Posterior cingulate gyrus (tissue), 11 donors: ENCODE results near the gene ELMO1.

Experiments used
- DNase-seq, 10 donors: peaks; one replicate each; pipeline versions ENCODE4 v3.0.0 to v3.0.0-alpha.2; 2020 to 2021; ENCODE audit warnings: mixed read lengths in 3 of 10
- intact Hi-C: fragments of 100-400 bp; cut with DNase I; formaldehyde crosslinking; loops from one replicate; pipeline ENCODE4 v1.15.1; 2023

ELMO1 gene

DNA sequence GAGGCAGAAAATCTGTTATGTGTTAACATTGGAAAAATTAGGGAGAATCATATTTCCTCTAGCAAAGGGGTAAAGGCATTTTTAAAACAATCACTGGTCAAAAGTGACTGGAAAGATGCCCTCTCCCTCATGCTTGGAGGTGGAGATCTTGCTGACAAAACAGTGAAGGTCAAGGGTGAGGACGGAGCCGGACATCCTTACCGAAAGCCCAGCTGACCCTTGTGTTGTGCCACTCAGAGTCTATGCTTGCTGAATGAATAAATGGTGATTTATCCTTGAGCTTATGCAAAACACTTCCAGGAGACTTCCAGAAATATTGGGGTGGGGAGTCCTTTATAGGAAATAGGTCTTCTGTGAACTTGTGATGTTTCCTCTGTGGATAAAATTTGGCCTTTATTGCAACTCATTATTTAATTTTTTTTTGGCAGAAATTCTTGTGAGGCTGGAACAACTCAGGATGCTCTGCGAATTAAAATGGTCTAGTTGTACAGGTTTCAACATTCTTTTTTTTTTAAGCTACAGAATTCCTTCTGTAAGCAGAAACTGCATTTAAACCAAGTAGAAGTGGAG is 28.3 kb upstream of the ELMO1 start:
- no peak for DNase-seq

DNA sequence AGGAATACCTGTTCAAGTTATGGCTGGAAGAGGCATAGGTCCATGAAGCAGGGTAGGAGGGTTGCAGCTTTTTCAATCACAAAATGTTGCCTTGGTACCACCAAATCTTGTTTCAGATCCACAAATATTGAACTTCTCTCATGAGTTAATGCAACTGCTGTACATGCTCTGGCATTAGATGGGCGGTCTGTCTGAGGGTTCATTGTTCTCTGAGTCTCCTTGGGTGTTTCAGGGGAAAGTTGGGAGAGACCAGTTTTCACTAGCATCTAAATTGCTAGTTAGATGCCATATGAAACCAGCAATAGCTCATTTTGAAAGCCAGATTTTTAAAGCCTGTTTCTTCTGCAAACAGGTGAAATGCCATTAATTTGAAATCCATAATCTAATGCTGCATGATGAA is 27.8 kb upstream of the ELMO1 start:
- DNase-seq = peak in 1 of 10 donors; percentile 24

More for the DNA sequence above, 28.3 kb upstream of the ELMO1 start:
- intact Hi-C loops = no loop called here

DNA sequence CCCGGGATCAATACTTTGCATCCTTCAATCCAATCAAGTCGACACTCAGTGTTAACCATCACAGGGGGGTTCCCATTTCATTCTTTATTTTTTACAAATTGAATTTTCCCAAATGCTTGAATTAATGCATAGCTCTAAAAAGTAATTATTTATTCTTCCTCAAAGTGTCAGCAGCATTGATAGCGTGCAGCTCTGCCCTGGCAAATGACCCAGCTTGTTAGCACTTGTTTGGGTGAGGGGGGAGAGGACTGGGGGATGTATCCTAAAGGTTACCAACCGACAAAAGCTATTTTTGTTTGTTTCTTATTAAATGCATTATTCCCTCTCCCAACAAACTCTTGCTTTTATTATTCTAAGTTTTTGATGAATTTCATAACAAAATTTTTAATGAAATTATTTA is 27.0 kb upstream of the ELMO1 start:
- DNase-seq = no peak
- intact Hi-C loops = no loop called here

More for the DNA sequence above, 27.8 kb upstream of the ELMO1 start:
- intact Hi-C loops = no loop called here

DNA sequence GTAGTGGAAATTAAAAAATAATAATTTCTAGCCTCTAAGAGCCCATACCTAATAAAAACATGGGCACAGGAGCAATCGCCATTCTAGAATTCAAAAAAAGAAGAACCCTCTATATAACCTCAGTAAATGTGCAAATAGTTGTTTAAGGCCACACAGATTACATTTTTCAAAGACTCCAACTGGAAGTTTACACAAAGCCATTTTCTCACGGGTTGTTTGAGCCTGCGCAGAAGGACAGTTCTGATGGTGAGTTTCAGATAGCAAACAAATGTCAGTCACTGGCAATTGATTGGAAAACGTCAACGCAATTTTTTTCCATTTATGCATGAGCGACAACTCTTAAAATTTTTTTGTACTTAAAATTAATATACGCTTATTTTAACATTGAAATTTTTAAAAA is 23.0 kb upstream of the ELMO1 start:
- DNase-seq = no peak
- intact Hi-C loops = no loop called here

DNA sequence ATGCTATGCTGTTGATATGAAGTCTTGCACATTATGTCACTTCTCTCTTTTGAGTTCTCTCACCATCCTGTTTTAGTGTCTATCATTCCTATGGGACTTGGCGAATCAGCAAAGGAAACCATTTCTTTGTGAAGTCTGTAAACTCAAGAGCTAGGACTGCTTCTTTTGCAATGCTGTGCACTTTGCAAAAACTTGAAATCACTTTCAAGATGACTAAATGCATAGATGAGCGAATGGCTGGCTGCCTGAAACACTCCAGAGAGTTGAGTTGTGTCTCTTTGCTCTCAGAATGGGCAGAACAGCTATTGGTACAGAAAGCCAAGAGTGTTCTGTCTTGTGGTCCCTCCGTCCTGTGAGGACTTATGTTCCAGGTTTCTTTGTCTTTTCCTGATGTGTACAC is 18.3 kb upstream of the ELMO1 start:
- DNase-seq = no peak
- intact Hi-C loops = no loop called here

- DNase-seq = no peak
Observed at GRCh38 chr7:37462138-37462537, 13.5 kb upstream of the ELMO1 start.

DNA sequence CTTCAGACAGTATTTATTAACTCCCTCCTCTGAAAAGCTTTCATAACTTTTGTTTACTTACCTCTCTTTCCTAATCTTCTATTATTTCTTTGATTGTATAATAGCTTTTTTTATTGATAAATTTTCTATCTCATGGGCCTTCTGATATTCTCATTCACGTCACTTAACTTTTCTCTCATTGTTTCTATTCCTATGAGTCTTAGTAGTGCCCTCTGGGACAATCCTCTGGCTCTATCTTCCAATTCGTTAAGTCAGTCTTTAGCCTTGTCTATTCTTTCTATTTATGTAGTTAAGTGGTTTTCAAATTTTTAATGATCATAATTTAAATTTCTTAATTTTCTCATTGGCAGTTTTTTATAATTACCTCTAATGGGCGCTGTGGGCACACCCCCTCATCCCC is 6.4 kb upstream of the ELMO1 start:
- intact Hi-C loops = no loop called here
- no peak for DNase-seq

More at GRCh38 chr7:37462138-37462537, 13.5 kb upstream of the ELMO1 start:
- intact Hi-C loops = no loop called here

DNA sequence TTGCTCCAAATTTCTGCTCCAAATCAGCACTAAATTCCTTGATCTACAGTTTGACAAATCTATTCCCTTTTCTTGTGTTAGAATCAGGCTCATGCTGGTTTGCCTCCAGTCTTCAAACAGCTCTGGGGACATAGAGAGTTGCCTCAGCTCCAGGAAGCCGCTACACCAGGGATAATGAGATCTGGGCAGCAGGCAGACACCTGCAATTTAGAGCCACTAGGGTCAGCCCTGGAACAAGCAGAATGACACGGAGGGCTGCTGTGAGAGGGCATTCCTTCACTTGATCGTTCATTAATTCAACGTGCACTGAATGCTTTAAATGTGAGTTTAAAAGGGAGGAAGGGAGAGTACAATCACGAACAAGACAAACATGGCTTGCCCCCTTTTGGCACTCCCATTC is 3.7 kb upstream of the ELMO1 start:
- no peak for DNase-seq
- intact Hi-C loops = loop anchor here (5.0 kb wide), 2 partner anchors 55 to 245 kb away; no protein-coding TSS in a partner anchor

GRCh38 chr7:37450035-37450434 is 1.4 kb upstream of the ELMO1 start:
- DNase-seq = no peak

DNA sequence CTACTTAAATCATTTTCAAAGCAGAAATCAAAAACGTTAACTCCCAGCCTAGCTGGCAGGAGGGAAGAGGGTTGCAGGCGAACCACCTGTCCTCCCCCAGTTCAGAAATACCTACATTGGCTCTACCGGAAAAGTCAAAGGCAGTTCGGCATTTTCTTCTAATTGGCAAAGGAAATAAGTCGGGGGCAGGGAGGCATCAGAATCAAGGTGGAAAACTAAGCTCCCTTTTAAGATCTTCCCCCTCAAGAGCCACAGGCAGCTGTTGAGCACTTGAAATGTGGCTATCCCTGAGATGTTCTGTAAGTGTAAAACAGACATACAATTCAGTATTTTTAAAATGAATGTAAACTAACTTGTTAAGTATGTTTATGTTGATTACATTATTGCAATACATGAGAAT is 957 bp upstream of the ELMO1 start:
- no peak for DNase-seq
- intact Hi-C loops = loop anchor here (2.0 to 10.0 kb wide), 5 partner anchors 33 to 385 kb away; no protein-coding TSS in a partner anchor

More at GRCh38 chr7:37450035-37450434, 1.4 kb upstream of the ELMO1 start:
- intact Hi-C loops = loop anchor here (5.0 kb wide), 2 partner anchors 57 to 243 kb away; no protein-coding TSS in a partner anchor

DNA sequence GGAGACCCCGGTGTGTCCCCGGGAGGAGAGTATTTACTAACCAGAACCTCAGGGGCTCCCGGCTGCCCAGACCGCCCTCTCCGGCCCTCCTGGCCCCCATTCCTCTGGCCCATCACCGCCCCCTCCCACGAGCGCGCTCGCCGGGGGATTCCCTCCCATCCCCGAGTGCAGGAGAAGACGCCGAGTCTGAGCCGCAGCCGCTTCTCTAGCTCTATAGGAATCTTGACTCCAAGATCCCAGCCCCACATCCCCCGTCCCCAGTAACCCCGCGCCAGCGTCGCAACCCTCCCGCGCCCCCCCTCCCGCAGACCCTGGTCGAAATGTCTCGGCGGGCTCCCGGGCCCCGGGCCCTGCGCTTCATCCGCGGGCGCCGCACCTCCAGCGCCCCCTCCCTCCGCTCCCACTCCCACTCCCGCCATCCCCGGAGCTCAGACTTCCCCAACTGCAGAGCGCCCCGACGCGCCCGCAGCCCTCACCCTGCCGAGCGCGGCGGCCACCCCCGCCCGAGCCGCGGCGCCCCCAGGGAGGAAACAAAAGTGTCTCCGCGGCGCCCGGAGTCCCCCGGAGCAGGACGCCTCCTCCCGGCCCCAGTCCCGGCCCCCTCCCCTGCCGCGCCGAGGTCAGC is 541 bp downstream of the ELMO1 start:
- peak in 4 of 10 donors; percentile 7 to 88 (median 32) for DNase-seq
- intact Hi-C loops = loop anchor here (2.0 to 10.0 kb wide), 3 partner anchors 34 to 387 kb away; no protein-coding TSS in a partner anchor

DNA sequence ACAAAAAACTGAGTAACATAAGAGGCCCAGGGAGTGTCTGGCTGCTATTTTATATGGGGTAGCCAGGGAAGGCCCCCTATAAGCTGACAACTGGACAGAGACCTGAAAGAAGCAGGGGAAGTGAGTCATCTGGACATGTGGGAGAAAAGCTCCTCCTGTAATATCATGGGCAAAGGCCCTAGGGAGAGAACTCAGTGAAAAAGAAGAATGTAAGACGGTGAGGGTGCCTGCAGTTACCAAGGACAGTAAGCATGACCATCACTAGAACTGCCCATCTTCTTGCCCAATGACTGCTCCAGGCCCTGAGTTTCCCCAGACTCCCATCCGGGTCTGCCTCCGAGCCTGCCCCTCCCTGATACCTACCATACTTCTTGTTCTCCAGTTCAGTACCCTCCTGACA is 2.3 kb downstream of the ELMO1 start:
- no peak for DNase-seq
- intact Hi-C loops = loop anchor here (5.0 to 10.0 kb wide), 2 partner anchors 36 to 388 kb away; no protein-coding TSS in a partner anchor

DNA sequence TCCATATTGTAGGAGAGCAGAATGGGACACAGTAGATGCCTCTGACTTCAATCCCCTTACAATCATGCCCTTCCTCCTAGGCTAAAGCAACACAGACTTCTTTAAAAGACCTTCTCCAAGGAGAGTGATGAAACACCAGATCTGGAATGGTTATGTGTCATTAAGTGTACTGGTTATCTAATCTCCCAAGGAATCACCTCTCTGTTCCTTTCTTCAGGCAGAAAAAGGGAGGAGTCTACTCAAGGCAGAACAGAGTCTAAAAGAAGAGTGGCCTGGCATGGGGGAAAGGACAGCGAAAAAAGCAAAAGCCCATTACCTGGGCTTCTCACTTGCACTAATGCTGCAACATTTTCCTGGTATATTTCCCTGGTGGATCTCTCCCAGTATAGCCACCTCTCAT is 2.9 kb downstream of the ELMO1 start:
- intact Hi-C loops = loop anchor here (5.0 to 10.0 kb wide), 2 partner anchors 37 to 389 kb away; no protein-coding TSS in a partner anchor
- DNase-seq = no peak

- no peak for DNase-seq
- intact Hi-C loops = loop anchor here (5.0 to 10.0 kb wide), 2 partner anchors 37 to 390 kb away; no protein-coding TSS in a partner anchor
Observed at GRCh38 chr7:37445064-37445723, 3.5 kb downstream of the ELMO1 start.

- intact Hi-C loops = loop anchor here (10.0 kb wide), 1 partner anchor 391 kb away; no protein-coding TSS in a partner anchor
Observed at GRCh38 chr7:37443627-37444026, 5.0 kb downstream of the ELMO1 start.

GRCh38 chr7:37442268-37442667 is 6.4 kb downstream of the ELMO1 start:
- no peak for DNase-seq
- intact Hi-C loops = loop anchor here (10.0 kb wide), 1 partner anchor 393 kb away; no protein-coding TSS in a partner anchor

More at GRCh38 chr7:37443627-37444026, 5.0 kb downstream of the ELMO1 start:
- DNase-seq = no peak

DNA sequence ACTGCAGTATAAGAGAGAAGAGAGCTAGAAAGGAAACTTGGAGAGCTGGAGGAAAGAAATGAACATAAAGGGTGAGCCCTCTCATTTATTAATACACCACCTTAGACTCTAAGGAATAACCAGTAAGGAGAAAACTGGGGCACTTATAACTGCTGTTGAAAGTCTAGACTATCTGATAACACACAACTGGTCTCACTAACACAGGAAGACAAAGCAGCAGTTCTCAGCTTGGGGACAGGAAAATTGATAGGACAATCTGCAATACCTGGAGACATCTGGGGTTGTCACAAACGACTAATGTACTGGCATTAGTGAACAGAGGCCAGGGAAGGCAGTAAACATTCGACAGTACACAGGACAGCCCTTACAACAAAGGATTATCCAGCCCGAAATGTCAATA is 6.8 kb downstream of the ELMO1 start:
- intact Hi-C loops = loop anchor here (10.0 kb wide), 1 partner anchor 393 kb away; no protein-coding TSS in a partner anchor
- DNase-seq = no peak

GRCh38 chr7:37441386-37441760 is 7.3 kb downstream of the ELMO1 start:
- intact Hi-C loops = loop anchor here (10.0 kb wide), 1 partner anchor 393 kb away; no protein-coding TSS in a partner anchor
- no peak for DNase-seq

GRCh38 chr7:37440738-37441385 is 7.8 kb downstream of the ELMO1 start:
- intact Hi-C loops = loop anchor here (10.0 kb wide), 1 partner anchor 394 kb away; no protein-coding TSS in a partner anchor
- DNase-seq = no peak

DNA sequence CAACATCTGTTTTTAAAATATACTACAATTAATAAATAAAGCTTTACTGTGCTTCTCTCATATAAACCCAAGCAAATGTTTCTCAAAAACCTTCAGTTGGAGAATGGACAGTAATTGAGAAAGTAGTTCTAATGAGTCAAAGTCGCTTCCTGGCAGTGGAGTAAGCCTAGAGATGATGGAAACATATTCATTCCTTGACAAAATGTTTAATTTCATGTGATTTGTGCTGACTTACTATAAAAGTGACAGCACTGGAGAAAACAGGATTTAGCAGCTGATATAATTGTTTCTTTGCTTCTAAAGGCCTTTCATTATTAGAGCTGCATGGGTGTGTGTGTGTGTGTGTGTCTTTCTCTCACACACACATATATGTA is 9.0 kb downstream of the ELMO1 start:
- intact Hi-C loops = loop anchor here (10.0 kb wide), 1 partner anchor 395 kb away; no protein-coding TSS in a partner anchor
- no peak for DNase-seq
